Endothelial cell of umbilical vein (primary cell): ENCODE measurements around the gene PRPF40A. TPM values are rescaled to one million over a fixed set of nuclear protein-coding genes. Genes with fewer than 3 reads are reported as not detected.

ENCODE experiments used
- BruUV-seq: library from RNA; stranded (reverse); fragments of 400-500 nt; replicated peaks from 2 replicates; lab custom pipeline; 2021; lab: Mats Ljungman, UMichigan
- CTCF ChIA-PET: fragments of 300-600, 350-600 bp; sonication (Branson Sonifier 250); formaldehyde crosslinking; loops from one replicate; lab custom pipeline; 2021; ENCODE audit warnings: antibody characterized with exemption, inconsistent platforms; lab: Charles Lee
- POLR2A ChIA-PET: fragments of 300-600, 350-600 bp; sonication (Branson Sonifier 250); formaldehyde crosslinking; loops from one replicate; lab custom pipeline; 2021; ENCODE audit warnings: antibody characterized with exemption, inconsistent platforms; lab: Charles Lee
- DNase-seq: peaks from one replicate; pipeline ENCODE4 v3.0.0-alpha.2; 2011; ENCODE audit warnings: low read depth, low spot score
- FAIRE-seq: peaks from 2 replicates; lab custom pipeline; 2011; peaks lifted over from hg19 to GRCh38; lab: Jason Lieb, UNC
- H2AFZ ChIP-seq: 2 replicates; pipeline ENCODE4 v1.6.0; 2012; ENCODE audit warnings: low read depth, low read length, control low read depth, inconsistent platforms
- H3K27ac ChIP-seq: 2 replicates; pipeline ENCODE4 v1.5.1; 2011; ENCODE audit warnings: low read depth, mild to moderate bottlenecking, control low read depth, low read length, moderate library complexity; ENCODE audit not compliant: insufficient read depth
- H3K27me3 ChIP-seq, 2 experiments: 2 replicates each; pipeline versions ENCODE4 v1.6.0 to v1.6.1; 2011; ENCODE audit warnings: low read length in 2 of 2, mixed read lengths in 1 of 2; ENCODE audit not compliant: control insufficient read depth in 2 of 2, insufficient read depth in 2 of 2
- H3K36me3 ChIP-seq, 2 experiments: 2 replicates in 1 of 2; 3 replicates in 1 of 2; pipeline ENCODE4 v1.5.1; 2011; ENCODE audit warnings: low read length in 2 of 2, mild to moderate bottlenecking in 1 of 2, moderate library complexity in 1 of 2; ENCODE audit not compliant: control insufficient read depth in 2 of 2, insufficient read depth in 2 of 2; ENCODE audit errors: extremely low read depth in 1 of 2
- H3K4me1 ChIP-seq: 3 replicates; pipeline ENCODE4 v1.5.1; 2011; ENCODE audit warnings: mild to moderate bottlenecking, low read length; ENCODE audit not compliant: control insufficient read depth, insufficient read depth; ENCODE audit errors: extremely low read depth
- H3K4me2 ChIP-seq: 2 replicates; pipeline ENCODE4 v1.6.1; 2011; ENCODE audit warnings: low read length, control low read depth, mixed read lengths; ENCODE audit not compliant: insufficient read depth
- H3K4me3 ChIP-seq, 3 experiments: fragments of 200-600 bp in 1 of 3; sonication (generic), shearing (Covaris generic) in 1 of 3; replicated peaks in 1 of 3; 2 replicates each; pipeline ENCODE4 v1.5.1; 2011 to 2016; ENCODE audit warnings: control low read depth in 3 of 3, low read length in 3 of 3, mild to moderate bottlenecking in 2 of 3, inconsistent platforms in 1 of 3, low read depth in 1 of 3, moderate library complexity in 1 of 3; ENCODE audit not compliant: insufficient read depth in 1 of 3
- H3K79me2 ChIP-seq: 2 replicates; pipeline ENCODE4 v1.6.0; 2012; ENCODE audit warnings: low read length, inconsistent platforms; ENCODE audit not compliant: control insufficient read depth, insufficient read depth
- H3K9ac ChIP-seq: replicated peaks from 2 replicates; pipeline ENCODE3; 2011; ENCODE audit warnings: low read length, control low read depth; ENCODE audit not compliant: insufficient read depth; ENCODE audit errors: extremely low read depth
- H3K9me1 ChIP-seq: replicated peaks from 3 replicates; pipeline ENCODE4 v1.6.0; 2011; ENCODE audit warnings: mild to moderate bottlenecking, low read length; ENCODE audit not compliant: control insufficient read depth, insufficient read depth; ENCODE audit errors: extremely low read depth
- H3K9me3 ChIP-seq: replicated peaks from 2 replicates; pipeline ENCODE4 v1.5.1; 2012; ENCODE audit warnings: low read length, inconsistent platforms; ENCODE audit not compliant: control insufficient read depth, insufficient read depth
- H4K20me1 ChIP-seq: replicated peaks from 2 replicates; pipeline ENCODE3; 2011; ENCODE audit warnings: mild to moderate bottlenecking, low read length; ENCODE audit not compliant: control insufficient read depth, insufficient read depth; ENCODE audit errors: extremely low read depth
- FOS ChIP-seq: IDR thresholded peaks from 2 replicates; pipeline ENCODE4 v1.6.1; 2011; ENCODE audit warnings: mild to moderate bottlenecking, low read length, moderate library complexity, borderline replicate concordance; ENCODE audit not compliant: insufficient read depth
- GATA2 ChIP-seq: IDR thresholded peaks from 2 replicates; pipeline ENCODE4 v1.7.0; 2011; ENCODE audit warnings: low read depth, mild to moderate bottlenecking, moderate library complexity, mixed read lengths, low read length; ENCODE audit not compliant: insufficient read length, insufficient read depth
- JUN ChIP-seq: IDR thresholded peaks from 2 replicates; pipeline ENCODE4 v1.6.1; 2011; ENCODE audit warnings: borderline replicate concordance, low read depth; ENCODE audit not compliant: insufficient read length, insufficient read depth
- POLR2A ChIP-seq: IDR thresholded peaks from 2 replicates; pipeline ENCODE4 v1.6.1; 2012; ENCODE audit warnings: low read depth, mild to moderate bottlenecking, control low read depth, low read length
- dilution Hi-C: fragments of 300-500 bp; cut with MboI; formaldehyde crosslinking; loops from one replicate; pipeline ENCODE4 v1.15.0; 2019; ENCODE audit warnings: low sequenced_read_pairs; ENCODE audit not compliant: extremely low pct_ligation_motif_present
- intact Hi-C: fragments of 100-400 bp; cut with micrococcal nuclease; formaldehyde crosslinking; loops from one replicate; pipeline ENCODE4 v1.10.0; 2022
- polyA plus RNA-seq, 4 experiments: library from polyadenylated mRNA; depleted of rRNA in 3 of 4; stranded (reverse) in 3 of 4; unstranded in 1 of 4; fragments of >200 nt; gene quantifications; 2 replicates each; pipeline versions ENCODE4 v1.2.1 to v1.2.3, GENCODE V29; 2011 to 2012; ENCODE audit warnings: missing spikeins in 1 of 4
- total RNA-seq: library from RNA; stranded (reverse); gene quantifications from 2 replicates; pipeline ENCODE4 v1.2.3, GENCODE V29; 2021
- TF ChIP-seq, protein P1 (sequence below), 2 donors: IDR thresholded peaks; 1 replicate in 1 of 2; 2 replicates in 1 of 2; pipeline ENCODE4 v1.5.1; 2011; ENCODE audit warnings: low read length in 2 of 2, mild to moderate bottlenecking in 2 of 2, moderate library complexity in 2 of 2, control low read depth in 1 of 2, inconsistent platforms in 1 of 2, low read depth in 1 of 2; ENCODE audit not compliant: insufficient read depth in 1 of 2; ENCODE audit errors: extremely low read depth in 1 of 2

The PRPF40A gene
- total and polyA plus RNA-seq, 2 donors (not counting 3 experiments of a cell fraction or from before 2014, with no cell fraction given) = 58.2 to 123 TPM

DNA sequence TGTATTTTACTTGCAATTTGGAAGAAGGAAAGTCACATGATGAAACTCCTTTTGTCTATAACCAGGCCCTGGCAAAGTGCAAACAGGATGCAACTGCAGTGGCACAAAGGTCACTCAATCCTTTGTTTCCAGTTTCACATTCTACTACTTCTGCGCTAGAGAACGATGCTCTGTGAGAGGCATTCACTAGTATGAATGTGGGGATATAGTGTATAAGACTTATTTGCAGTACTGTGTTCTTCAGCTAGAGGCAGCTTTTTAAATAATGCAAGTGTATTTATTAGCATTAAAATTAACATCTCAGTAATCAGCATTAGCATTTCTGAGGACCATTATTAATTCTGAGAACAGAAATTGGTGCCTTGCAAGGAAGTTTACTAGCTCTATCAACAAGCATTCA is 68.9 kb downstream of the PRPF40A start:
- peak; percentile 64 for FAIRE-seq

More for the DNA sequence above, 68.9 kb downstream of the PRPF40A start:
- Histone ChIP-seq H3K9me3 (no peaks in the 10 kb centered on the region), H3K9me1 (no peaks in the 10 kb centered on the region), H4K20me1 (no peaks in the 10 kb centered on the region), H3K4me3 (no peak overlapping the region), H3K79me2 (no peaks in the 10 kb centered on the region), H3K27ac (no peak overlapping the region), H2AFZ (no peak overlapping the region), H3K4me1 (peaks cover 5% of the 10 kb centered on the region), H3K4me2 (no peak overlapping the region), H3K36me3 (peaks cover 2 to 5% of the 10 kb centered on the region in 2 experiments), H3K27me3 (no peaks in the 10 kb centered on the region), H3K9ac (no peak overlapping the region)
- ChIA-PET POLR2A (interaction anchor here (0.9 to 1.0 kb wide), 2 partner anchors 12 to 69 kb away, joined by 3 to 4 read pairs; partner anchors contain the start of gene PRPF40A), CTCF (interaction anchor here (0.9 to 3.8 kb wide), 9 partner anchors 8 to 611 kb away, joined by 3 to 30 read pairs (median 6); partner anchors contain the start of gene STAM2)
- peak; percentile 57 for DNase-seq
- TSS peak; percentile 43 for BruUV-seq
- dilution Hi-C loops = no loop called here
- TF ChIP-seq, protein P1, sequence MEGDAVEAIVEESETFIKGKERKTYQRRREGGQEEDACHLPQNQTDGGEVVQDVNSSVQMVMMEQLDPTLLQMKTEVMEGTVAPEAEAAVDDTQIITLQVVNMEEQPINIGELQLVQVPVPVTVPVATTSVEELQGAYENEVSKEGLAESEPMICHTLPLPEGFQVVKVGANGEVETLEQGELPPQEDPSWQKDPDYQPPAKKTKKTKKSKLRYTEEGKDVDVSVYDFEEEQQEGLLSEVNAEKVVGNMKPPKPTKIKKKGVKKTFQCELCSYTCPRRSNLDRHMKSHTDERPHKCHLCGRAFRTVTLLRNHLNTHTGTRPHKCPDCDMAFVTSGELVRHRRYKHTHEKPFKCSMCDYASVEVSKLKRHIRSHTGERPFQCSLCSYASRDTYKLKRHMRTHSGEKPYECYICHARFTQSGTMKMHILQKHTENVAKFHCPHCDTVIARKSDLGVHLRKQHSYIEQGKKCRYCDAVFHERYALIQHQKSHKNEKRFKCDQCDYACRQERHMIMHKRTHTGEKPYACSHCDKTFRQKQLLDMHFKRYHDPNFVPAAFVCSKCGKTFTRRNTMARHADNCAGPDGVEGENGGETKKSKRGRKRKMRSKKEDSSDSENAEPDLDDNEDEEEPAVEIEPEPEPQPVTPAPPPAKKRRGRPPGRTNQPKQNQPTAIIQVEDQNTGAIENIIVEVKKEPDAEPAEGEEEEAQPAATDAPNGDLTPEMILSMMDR (IDR thresholded peaks at IDR 0.05; ENCODE audit: extremely low read depth in 1 of 2, insufficient read depth in 1 of 2, low read depth in 1 of 2, low read length in 2 of 2) = peak in 1 of 2 donors; percentile 16
- TF ChIP-seq JUN (no peak), FOS (no peak), GATA2 (no peak), POLR2A (no peak)
- intact Hi-C loops = no loop called here
